Esophagus (tissue), 2 donors: ENCODE measurements around the gene TTYH3. TPM values are rescaled to one million over a fixed set of nuclear protein-coding genes. Genes with fewer than 3 reads are reported as not detected.

Experiments
- H3K27ac ChIP-seq, 2 donors: one replicate each; pipeline ENCODE4 v1.5.1; 2013; ENCODE audit warnings: low read depth in 2 of 2, mild to moderate bottlenecking in 2 of 2, inconsistent platforms in 1 of 2, low read length in 1 of 2, moderate library complexity in 1 of 2
- H3K27me3 ChIP-seq, 2 donors: one replicate each; pipeline ENCODE4 v1.6.1; 2013; ENCODE audit warnings: low read length in 2 of 2, control low read depth in 1 of 2, mild to moderate bottlenecking in 1 of 2; ENCODE audit not compliant: insufficient read depth in 2 of 2, control insufficient read depth in 1 of 2
- H3K36me3 ChIP-seq, 2 donors: one replicate each; pipeline ENCODE4 v1.6.1; 2013; ENCODE audit warnings: low read length in 1 of 2; ENCODE audit not compliant: control insufficient read depth in 2 of 2, insufficient read depth in 2 of 2
- H3K4me1 ChIP-seq, 2 donors: one replicate each; pipeline ENCODE4 v1.6.1; 2013; ENCODE audit warnings: low read length in 1 of 2; ENCODE audit not compliant: control insufficient read depth in 2 of 2, insufficient read depth in 2 of 2
- H3K4me3 ChIP-seq, 2 donors: one replicate each; pipeline ENCODE4 v1.5.1; 2013; ENCODE audit warnings: low read length in 2 of 2, mild to moderate bottlenecking in 2 of 2, low read depth in 1 of 2, moderate library complexity in 1 of 2
- H3K9me3 ChIP-seq, 2 donors: one replicate each; pipeline ENCODE4 v1.6.1; 2013; ENCODE audit warnings: mild to moderate bottlenecking in 2 of 2, low read depth in 1 of 2, low read length in 1 of 2, moderate library complexity in 1 of 2; ENCODE audit not compliant: control insufficient read depth in 2 of 2, insufficient read depth in 1 of 2
- WGBS, 2 donors: extraction: QIAGEN DNeasy Blood & Tissue Kit; methylation state at CpG; one replicate each; pipeline ENCODE4 v1.1.7; 2013; 5-methylcytosine and 5-hydroxymethylcytosine counted together
- polyA plus RNA-seq, 2 donors: library from polyadenylated mRNA; stranded (reverse); fragments of 200-250 nt; gene quantifications; one replicate each; pipeline ENCODE4 v1.2.3, GENCODE V29; 2013
- donor health status: healthy with polysubstance abuse.
- donor health status: Bipolar disorder and iron deficiency.

The TTYH3 gene
- polyA plus RNA-seq, 2 donors, result 3.5 to 3.8 TPM

GRCh38 chr7:2702594-2702957 lies 70.8 kb downstream of the TTYH3 start:
- Histone ChIP-seq H3K36me3 (no peaks in the 10 kb centered on the region), H3K4me3 (no peak overlapping the region), H3K27me3 (no peaks in the 10 kb centered on the region), H3K27ac (no peak overlapping the region), H3K9me3 (no peaks in the 10 kb centered on the region), H3K4me1 (peaks cover 0 to 3% of the 10 kb centered on the region in 2 donors)
- 87 to 89% methylated on average over 22 of the region's 22 CpGs for whole genome bisulfite sequencing, 2 donors

GRCh38 chr7:2705371-2706096 lies 73.7 kb downstream of the TTYH3 start:
- no peaks in the 10 kb centered on the region for H3K9me3 ChIP-seq
- H3K27me3 ChIP-seq, result no peaks in the 10 kb centered on the region
- H3K36me3 ChIP-seq, result no peaks in the 10 kb centered on the region
- no peak overlapping the region for H3K4me3 ChIP-seq
- peaks cover 0 to 4% of the 10 kb centered on the region in 2 donors for H3K4me1 ChIP-seq
- WGBS, 2 donors, result 86 to 90% methylated on average over 14 of the region's 14 CpGs
- no peak overlapping the region for H3K27ac ChIP-seq

- Histone ChIP-seq H3K27me3 (no peaks in the 10 kb centered on the region), H3K9me3 (no peaks in the 10 kb centered on the region), H3K27ac (no peak overlapping the region), H3K4me1 (peaks cover 0 to 4% of the 10 kb centered on the region in 2 donors), H3K4me3 (no peak overlapping the region), H3K36me3 (peaks cover 0 to 3% of the 10 kb centered on the region in 2 donors)
- 62 to 74% methylated on average over 6 of the region's 6 CpGs for WGBS, 2 donors
Measured at GRCh38 chr7:2706685-2707126, 74.9 kb downstream of the TTYH3 start.

- 80 to 85% methylated on average over 8 of the region's 8 CpGs for WGBS, 2 donors
- Histone ChIP-seq H3K27me3 (no peaks in the 10 kb centered on the region), H3K9me3 (no peaks in the 10 kb centered on the region), H3K36me3 (peaks cover 0 to 3% of the 10 kb centered on the region in 2 donors), H3K27ac (no peak overlapping the region), H3K4me3 (no peak overlapping the region), H3K4me1 (peaks cover 0 to 4% of the 10 kb centered on the region in 2 donors)
Measured at GRCh38 chr7:2707481-2707880, 75.7 kb downstream of the TTYH3 start.

GRCh38 chr7:2708041-2708440 lies 76.3 kb downstream of the TTYH3 start:
- 92 to 95% methylated on average over 10 of the region's 10 CpGs for WGBS, 2 donors
- no peaks in the 10 kb centered on the region for H3K27me3 ChIP-seq
- no peak overlapping the region for H3K4me3 ChIP-seq
- H3K4me1 ChIP-seq, result peaks cover 0 to 4% of the 10 kb centered on the region in 2 donors
- H3K27ac ChIP-seq, result no peak overlapping the region
- no peaks in the 10 kb centered on the region for H3K9me3 ChIP-seq
- peaks cover 0 to 3% of the 10 kb centered on the region in 2 donors for H3K36me3 ChIP-seq

GRCh38 chr7:2708547-2709310 lies 76.9 kb downstream of the TTYH3 start:
- no peaks in the 10 kb centered on the region for H3K9me3 ChIP-seq
- no peak overlapping the region for H3K4me3 ChIP-seq
- WGBS, 2 donors, result 85 to 87% methylated on average over 20 of the region's 20 CpGs
- peaks cover 0 to 3% of the 10 kb centered on the region in 2 donors for H3K36me3 ChIP-seq
- H3K4me1 ChIP-seq, result peaks cover 0 to 4% of the 10 kb centered on the region in 2 donors
- no peak overlapping the region for H3K27ac ChIP-seq
- no peaks in the 10 kb centered on the region for H3K27me3 ChIP-seq

- H3K9me3 ChIP-seq, result no peaks in the 10 kb centered on the region
- H3K27ac ChIP-seq, result no peak overlapping the region
- H3K36me3 ChIP-seq, result peaks cover 0 to 3% of the 10 kb centered on the region in 2 donors
- H3K4me1 ChIP-seq, result peaks cover 0 to 4% of the 10 kb centered on the region in 2 donors
- no peak overlapping the region for H3K4me3 ChIP-seq
- WGBS, 2 donors, result 29 to 33% methylated on average over 35 of the region's 35 CpGs
- H3K27me3 ChIP-seq, result no peaks in the 10 kb centered on the region
Measured at GRCh38 chr7:2709553-2710285, 77.9 kb downstream of the TTYH3 start.

- Histone ChIP-seq H3K36me3 (peaks cover 0 to 3% of the 10 kb centered on the region in 2 donors), H3K4me1 (peaks cover 0 to 4% of the 10 kb centered on the region in 2 donors), H3K4me3 (no peak overlapping the region), H3K27ac (no peak overlapping the region), H3K9me3 (no peaks in the 10 kb centered on the region), H3K27me3 (no peaks in the 10 kb centered on the region)
- 64 to 66% methylated on average over 11 of the region's 11 CpGs for WGBS, 2 donors
Measured at GRCh38 chr7:2710286-2710655, 78.5 kb downstream of the TTYH3 start.

- Histone ChIP-seq H3K4me1 (peaks cover 0 to 4% of the 10 kb centered on the region in 2 donors), H3K9me3 (no peaks in the 10 kb centered on the region), H3K36me3 (peaks cover 0 to 3% of the 10 kb centered on the region in 2 donors), H3K27ac (no peak overlapping the region), H3K27me3 (no peaks in the 10 kb centered on the region), H3K4me3 (no peak overlapping the region)
- WGBS, 2 donors, result 40% methylated on average over 4 of the region's 4 CpGs
Measured at GRCh38 chr7:2710901-2711551, 79.2 kb downstream of the TTYH3 start.
